HG02973 (cell line): ENCODE measurements around the gene RAB42.
"Not testable (repeated sequence)": the region's sequence is repeated elsewhere in the genome, so short reads cannot be mapped to it uniquely, and the experiment has no call there.

ENCODE experiments used
- ATAC-seq: cut with Tn5 transposase; IDR thresholded peaks from one replicate; pipeline ENCODE4 v1.9.1; 2021; ENCODE audit warnings: moderate library complexity; ENCODE audit not compliant: unreplicated experiment

RAB42 gene

DNA sequence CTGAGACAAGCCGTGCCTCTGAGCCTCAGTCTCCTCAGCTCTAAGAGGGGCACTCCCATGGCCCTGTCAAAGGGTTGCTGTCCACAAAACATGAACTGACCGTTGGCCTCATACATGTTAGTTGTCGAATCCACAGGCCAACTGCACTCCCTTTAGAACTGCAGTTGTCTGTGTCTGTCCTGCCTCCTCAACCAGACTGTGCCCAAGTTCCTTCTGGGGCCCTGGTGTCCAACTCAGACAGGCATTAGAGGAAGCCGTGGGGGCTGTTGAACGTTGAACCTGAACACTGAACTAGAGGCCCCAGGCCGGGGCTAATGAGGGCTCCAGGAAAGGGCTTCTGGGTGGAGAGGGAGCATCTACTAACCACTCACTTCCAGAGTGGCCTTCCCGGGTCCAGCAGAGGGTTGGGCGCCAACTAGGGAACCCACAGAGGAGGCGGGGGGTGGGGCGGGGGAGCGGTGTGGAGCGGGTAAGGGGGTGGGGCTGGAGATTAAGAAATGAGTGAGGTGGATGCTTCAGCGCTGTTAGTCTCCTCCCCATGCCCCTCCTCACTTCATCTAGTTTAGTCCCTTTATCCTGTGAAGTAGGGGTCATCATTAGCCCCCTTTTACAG lies at the start of gene RAB42:
RAB42 (plus strand) TSS at position 558 of the 613 bp plus-strand sequence. CDS start 247 bp downstream, outside the sequence.
- no peak for ATAC-seq

GRCh38 chr1:28545246-28545628 lies 46.8 kb upstream of the RAB42 start:
- ATAC-seq: no peak

DNA sequence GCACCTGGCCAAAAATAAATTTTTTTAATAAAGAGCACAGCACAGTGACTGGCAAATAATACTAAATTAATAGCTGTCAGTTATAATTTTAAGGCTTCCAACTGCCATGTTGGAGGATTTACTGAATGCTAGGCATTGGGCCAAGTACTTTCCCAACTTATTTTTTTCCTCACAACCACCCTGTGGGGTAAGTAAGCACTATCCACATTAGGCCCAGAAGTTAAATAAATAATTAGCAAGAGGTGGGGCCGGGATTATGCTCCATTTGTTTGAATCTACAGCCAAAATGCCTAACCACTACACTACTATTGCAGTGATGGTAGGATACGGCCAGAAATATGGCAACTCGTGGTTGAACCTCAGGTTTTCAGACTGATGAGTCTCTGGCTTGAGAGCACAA lies 43.7 kb upstream of the RAB42 start:
- ATAC-seq: no peak

DNA sequence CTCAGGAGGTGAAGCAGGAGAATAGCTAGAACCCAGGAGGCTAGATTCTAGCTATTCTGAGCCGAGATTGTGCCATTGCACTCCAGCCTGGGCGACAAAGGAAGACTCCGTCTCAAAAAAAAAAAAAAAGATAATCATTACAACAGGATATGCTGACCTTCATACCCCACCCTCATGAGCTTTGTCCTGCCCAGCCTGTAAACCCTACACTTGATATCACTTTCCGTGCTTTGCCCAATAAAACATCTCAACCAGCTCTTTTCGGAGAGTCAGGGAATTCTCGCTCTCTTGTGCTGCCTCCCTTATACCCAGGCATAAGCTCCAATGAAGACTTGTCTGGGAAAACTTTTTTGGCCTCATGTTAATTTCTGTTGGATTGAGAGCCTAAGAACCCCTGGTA lies 40.7 kb upstream of the RAB42 start:
- ATAC-seq: no peak

GRCh38 chr1:28552758-28553663 lies 39.1 kb upstream of the RAB42 start, which contains the start of gene TRNAU1AP:
TRNAU1AP (plus strand) TSS chr1:28553085; CDS start chr1:28553111, 26 bp downstream.
- peak; percentile 78 for ATAC-seq

DNA sequence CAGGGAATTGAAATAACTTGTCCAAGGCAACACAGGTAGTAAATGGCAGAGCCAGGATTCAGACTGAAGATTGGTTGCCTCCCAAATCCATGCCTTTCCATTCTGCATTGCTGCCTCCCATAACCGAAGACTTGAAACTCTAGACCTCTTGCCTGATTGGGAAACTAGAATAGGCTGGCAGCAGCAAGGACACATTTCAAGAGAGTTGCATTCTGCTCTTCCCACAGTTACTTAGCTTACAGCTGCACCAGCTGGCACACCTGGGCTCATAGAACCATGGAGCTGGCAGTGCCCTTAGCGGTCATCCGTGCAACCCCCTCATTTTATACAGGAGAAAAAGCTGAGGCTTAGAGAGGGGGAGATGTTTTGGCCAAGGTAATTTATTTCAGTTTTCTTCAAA lies 31.2 kb upstream of the RAB42 start:
- ATAC-seq: no peak

- no peak for ATAC-seq
Measured at GRCh38 chr1:28564310-28564709, 27.8 kb upstream of the RAB42 start.

DNA sequence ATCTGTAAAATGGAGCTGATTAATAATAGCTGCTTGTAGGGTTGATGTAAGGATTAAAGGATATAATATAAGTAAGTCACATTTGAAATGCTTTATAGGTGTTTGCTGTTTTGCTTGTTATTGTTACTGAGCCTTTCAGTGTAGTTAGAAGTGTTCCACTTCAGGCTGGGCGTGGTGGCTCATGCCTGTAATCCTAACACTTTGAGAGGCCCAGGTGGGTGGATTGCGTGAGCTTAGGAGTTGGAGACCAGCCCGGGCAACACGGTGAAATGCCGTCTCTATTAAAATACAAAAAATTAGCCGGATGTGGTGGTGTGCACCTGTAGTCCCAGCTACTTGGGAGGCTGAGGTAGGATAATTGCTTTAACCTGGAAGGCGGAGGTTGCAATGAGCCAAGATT lies 27.0 kb upstream of the RAB42 start:
- ATAC-seq: no peak

DNA sequence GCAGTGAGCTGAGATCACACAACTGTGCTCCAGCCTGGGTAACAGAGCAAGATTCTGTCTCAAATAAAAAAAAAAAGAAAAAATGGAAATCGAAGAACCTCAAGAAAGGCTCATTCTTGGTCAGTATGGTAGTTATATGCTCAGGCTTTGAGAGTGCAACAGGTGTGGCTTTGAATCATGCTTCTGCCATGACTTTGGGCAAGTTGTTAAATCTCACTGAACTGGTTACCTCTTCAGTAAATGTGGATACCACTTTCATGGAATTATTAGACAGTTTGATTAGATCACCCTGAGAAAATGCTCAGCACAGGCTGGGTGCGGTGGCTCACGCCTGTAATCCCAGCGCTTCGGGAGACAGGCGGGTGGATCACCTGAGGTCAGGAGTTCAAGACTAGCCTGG lies 26.3 kb upstream of the RAB42 start:
- no peak for ATAC-seq

DNA sequence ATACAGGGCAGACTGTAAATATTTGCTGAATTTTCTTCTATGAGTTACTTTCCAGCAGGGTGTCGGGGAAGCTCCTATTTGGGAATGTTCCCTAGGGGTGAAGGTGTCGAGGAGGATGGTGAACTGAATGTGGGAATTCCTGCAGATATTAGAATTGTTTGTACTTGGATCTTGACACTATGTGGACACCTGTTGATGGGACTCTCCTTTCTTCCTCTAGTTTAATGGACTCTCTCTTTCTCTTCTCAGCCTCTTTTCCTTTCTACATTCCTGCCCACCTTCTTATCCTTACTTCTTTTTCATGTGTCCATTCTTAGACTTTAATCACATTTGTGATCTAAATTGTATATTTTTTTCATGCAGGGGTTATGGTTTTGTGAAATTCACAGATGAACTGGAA lies 25.1 kb upstream of the RAB42 start:
- ATAC-seq: no peak

GRCh38 chr1:28571911-28572310 lies 20.2 kb upstream of the RAB42 start:
- no peak for ATAC-seq

DNA sequence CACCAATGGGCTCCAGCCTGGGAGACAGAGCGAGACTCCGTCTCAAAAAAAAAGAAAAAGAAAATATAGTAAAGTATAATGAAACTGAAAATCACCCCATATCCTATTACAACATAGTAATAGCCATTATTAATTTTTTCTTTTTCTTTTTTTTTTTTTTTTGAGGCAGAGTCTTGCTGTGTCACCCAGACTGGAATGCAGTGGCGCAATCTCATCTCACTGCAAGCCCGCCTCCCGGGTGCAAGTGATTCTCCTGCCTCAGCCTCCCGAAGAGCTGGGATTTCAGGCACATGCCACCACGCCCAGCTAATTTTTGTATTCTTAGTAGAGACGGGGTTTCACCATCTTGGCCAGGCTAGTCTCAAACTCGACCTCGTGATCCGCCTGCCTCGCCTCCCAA lies 19.2 kb upstream of the RAB42 start:
- not testable (repeated sequence) for ATAC-seq

DNA sequence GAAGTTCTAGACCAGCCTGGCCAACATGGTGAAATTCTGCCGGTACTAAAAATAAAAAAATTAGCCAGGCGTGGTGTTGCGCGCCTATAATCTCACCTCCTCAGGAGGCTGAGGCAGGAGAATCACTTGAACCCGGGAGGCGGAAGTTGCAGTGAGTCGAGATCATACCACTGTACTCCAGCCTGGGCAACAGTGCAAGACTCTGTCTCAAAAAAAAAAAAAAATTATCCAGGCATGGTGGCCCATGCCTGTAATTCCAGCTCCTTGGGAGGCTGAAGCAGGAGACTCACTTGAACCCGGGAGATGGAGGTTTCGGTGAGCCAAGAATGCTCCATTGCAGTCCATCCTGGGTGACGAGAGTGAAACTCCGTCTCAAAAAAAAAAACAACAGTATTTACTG lies 18.5 kb upstream of the RAB42 start:
- no peak for ATAC-seq

DNA sequence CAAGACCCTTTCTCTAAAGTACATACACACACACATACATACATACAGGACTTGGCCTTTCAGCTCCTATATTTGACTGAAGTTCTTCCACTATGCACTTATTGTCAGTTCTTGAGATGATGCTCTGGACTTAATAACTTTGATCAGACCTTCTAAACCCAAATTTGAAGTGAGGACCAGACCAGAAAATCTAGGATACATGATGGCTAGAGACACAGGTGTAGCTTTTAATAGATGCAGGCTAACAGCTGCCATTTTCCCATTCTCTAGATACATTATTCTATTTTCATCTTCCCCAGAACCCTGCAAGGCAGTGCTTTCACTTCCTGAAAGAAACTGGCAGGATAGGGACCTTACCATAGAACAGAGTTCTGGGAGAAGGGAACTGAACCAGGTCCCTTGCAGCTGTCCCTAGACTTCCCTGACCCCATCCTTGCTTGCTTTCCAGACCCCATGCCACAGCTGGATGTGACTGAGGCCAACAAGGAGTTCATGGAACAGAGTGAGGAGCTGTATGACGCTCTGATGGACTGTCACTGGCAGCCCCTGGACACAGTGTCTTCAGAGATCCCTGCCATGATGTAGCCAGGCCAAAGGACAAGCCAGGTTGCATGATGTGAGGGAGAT lies 14.9 kb upstream of the RAB42 start:
- ATAC-seq: no peak

GRCh38 chr1:28577738-28578536 lies 14.1 kb upstream of the RAB42 start:
- no peak for ATAC-seq

GRCh38 chr1:28578696-28579218 lies 13.3 kb upstream of the RAB42 start:
- no peak for ATAC-seq

GRCh38 chr1:28579401-28579800 lies 12.7 kb upstream of the RAB42 start:
- ATAC-seq: no peak

DNA sequence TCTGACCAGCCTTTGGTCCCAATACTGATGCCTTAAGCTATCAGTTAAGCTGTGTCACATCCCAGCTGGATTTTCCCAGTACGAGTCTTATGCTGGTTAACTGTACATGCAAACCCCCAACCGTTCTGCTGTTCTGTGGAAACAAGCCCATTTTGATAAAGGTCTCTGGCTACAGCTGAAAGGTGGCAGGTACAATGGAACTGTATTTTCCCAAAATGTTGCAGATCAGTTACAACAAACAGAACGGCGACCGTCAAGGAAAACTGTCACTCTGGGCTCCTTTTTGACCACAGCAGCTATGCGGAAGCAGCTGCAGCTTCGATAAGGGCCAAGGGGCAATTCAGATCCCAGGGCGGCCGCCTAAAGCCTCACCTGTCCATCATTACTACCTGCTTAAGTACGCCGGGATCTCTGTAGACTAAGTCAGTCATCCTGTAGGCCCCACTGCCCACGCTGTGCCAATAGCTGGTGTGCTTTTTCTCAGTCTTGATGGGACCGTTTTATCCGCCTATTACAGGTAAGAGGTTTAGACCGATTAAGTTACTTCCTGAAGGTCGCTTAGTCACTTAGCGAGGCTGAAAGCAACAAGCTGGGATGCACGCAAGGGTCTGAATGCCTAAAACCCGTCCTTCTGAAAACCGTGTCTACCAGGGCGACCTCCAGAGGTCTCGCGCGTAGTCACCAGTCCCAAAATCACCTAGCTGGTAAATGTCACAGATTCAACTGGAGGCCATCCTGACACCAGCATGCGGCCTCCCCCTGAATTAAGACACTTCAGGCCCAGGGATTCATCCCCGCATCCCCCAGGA lies 11.1 kb upstream of the RAB42 start:
- ATAC-seq: peak; percentile 23

DNA sequence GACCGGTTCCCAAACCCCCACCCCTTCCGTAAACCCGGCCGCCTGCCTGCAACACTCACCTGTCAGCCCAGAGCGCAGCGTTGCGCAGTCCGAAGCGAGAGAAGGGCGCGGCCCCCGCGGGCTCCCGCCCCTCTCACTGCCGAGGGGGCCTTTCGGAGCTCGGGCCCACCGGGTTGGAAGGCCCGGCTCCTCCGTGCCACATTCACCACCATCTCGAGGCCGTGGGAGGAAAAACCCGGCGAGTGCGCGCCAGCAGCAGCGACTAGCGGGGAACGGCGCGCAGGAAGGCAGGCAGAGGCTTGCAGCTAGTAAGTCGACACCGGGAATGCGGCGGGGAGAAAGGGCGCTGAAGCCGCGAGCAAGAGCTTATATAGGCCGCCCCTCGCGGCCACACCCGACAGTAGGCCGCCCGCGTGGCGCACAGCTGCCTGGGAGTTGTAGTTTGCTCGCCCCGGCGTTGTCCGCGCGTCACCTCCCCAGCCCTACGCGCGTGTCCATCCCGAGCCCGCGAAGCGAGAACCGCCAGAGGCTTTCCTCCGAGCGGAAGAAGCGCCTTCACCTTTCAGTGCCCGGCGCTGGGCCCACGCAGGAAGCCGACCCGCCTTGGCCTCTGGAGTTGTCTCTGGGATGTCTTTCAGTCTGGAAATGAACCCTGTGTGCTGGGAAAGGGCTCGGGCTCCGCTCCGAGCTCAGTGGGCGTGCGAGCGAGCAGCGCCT lies 10.4 kb upstream of the RAB42 start:
- ATAC-seq: peak; percentile 83
